IPS-NIHi7 (cell line): Measurements from ENCODE around the gene GTPBP3.

Experiments
- DNase-seq: peaks from one replicate; pipeline ENCODE4 v3.0.0; 2012; ENCODE audit warnings: mixed read lengths; ENCODE audit errors: extremely low spot score

GTPBP3 gene

GRCh38 chr19:17380426-17381138 is 43.2 kb downstream of the GTPBP3 start:
- no peak for DNase-seq

- DNase-seq, result peak; percentile 85
These were observed 48.7 kb downstream of the GTPBP3 start for GRCh38 chr19:17385878-17386611.

GRCh38 chr19:17389288-17389687 is 51.9 kb downstream of the GTPBP3 start:
- DNase-seq, result no peak

GRCh38 chr19:17389957-17390664 is 52.8 kb downstream of the GTPBP3 start:
- peak; percentile 39 for DNase-seq

GRCh38 chr19:17390665-17391370 is 53.5 kb downstream of the GTPBP3 start:
- peak; percentile 96 for DNase-seq

- DNase-seq, result no peak
These were observed 54.2 kb downstream of the GTPBP3 start for GRCh38 chr19:17391371-17392151.
